Measurements from ENCODE around the gene MLN.

MLN gene

DNA sequence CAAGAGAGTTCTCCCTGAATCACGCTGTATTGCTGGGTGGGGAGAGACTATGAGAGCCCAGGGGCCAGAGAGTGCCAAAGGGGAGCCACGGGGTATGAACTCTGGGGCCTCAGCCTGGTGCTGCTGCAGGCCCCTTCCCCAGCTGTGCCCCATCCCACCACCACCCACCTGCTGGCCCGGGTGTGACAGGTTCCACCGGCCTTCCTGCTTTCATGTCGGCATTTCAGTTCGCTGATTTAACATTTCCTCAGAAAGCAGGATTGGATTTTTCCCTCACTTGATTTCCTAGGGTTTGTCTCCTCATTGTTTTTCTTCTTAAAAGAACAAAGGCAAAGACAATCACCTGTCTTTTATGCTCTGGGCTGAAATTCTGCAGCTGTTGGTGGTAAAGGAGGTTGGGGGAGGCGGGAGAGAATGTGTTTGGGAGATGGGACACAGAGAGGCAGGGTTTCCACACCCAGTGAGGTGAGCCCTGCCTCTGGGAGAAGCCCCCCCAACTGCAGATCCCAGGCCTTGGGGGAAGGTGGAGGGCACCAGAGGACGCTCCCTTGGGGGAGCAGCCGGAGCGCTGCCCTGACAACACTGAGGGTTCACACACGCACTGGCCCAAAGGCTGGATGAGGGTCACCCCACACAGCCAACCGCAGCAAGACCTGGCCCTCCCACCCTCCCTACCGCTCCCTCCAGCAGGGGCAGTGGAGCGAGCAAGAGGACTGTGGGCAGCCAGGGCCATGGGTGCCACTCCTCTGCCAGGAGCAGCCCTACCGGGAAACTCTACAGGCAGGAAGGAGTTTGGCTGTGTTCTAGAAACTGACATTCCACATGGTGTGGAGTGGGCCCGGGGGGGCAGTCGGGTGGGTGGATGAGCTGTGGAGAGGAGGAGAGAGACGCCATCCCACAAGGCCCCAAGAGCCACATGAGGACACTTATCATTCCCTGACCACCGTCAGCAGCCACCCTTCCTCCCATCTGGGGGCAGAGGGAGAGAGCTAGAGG is 10.5 kb upstream of the MLN start:
- no peak for DNase-seq

GRCh38 chr6:33813246-33813904 is 9.6 kb upstream of the MLN start:
- no peak for DNase-seq

DNA sequence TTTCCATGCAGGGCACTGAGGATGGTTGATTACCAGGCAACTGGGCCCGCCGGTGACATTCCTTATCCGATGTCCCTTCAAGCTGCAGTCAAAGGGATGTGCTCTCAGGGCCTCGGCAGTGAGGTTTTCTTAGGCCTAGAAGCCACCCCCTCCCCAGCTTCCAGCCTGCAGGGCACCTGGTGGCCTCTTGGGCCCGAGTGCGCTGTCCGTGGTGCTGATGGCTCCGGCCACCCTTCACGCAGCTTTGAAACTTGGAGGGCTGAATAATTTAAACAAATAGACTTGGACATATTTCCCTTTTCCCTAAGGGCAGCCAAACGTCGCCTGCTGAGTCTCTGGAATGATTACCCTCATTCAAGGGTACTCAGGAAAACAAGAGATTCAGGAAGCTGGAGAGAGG is 8.9 kb upstream of the MLN start:
- peak; percentile 43 to 48 for DNase-seq

DNA sequence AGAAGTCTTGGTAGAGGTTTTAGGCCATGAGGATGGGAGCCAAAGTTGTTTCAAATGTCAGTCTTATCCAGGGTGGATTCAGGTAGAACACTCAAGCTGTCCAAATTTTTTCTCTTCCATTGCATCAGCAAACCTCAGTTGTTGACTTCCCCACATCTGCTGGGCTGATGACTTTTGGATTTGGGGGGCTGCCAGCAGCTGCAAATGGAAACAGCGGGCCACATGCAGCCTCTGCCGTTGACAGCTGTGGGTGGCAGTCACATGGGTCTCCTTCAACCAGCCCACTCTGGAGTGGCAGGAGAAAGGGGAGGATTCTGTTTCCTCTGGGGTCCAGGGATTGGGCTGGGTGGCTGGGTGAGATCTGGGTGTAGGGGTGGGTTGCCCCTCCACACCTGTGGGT is 5.8 kb upstream of the MLN start:
- DNase-seq, result no peak

DNA sequence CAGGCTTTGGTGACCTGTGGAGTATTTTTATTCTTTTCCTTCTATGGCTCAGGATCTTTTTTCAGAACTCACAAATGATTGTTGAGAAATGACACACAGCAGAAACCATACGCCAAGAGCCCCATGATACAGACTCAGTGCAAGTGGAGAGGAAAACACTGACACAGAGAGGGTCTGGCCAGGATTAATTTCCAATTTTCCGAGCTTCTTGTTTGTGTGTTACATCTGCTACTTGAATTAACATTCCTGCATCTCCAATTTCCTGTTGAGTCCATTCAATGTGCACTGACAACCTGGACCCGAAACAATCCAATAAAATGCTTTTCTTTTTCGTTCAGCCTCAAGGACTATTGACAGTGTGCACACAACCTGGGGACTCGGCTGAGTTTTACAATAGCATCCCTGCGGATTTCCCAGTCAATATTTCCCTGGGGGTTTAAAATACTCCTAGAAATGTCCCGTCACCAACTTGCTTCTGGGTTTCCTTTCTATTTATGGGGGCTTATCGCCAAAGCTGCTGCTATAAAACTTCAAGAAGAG is 4.9 kb upstream of the MLN start:
- DNase-seq, result no peak

DNA sequence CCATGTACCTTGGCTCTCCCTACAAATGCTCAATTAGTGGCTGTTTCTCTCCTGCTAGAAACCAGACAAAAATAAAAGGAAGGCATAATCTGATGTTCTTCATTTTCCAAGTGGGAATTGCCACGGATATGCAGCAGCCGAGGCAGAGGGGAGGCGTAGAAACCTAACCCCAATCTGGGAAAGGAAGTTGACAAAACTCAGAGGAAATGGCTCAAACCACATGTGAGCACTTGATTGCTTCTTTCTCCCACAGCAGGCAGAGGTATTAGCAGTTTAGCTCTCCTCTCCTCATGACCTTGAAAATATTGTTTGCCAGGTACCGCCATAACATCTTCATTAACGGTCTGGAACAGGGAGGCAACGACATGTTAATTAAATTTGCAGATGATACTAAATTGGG is 3.8 kb upstream of the MLN start:
- DNase-seq, result no peak

- DNase-seq, result no peak
Measured at GRCh38 chr6:33806841-33807240, 3.0 kb upstream of the MLN start.

DNA sequence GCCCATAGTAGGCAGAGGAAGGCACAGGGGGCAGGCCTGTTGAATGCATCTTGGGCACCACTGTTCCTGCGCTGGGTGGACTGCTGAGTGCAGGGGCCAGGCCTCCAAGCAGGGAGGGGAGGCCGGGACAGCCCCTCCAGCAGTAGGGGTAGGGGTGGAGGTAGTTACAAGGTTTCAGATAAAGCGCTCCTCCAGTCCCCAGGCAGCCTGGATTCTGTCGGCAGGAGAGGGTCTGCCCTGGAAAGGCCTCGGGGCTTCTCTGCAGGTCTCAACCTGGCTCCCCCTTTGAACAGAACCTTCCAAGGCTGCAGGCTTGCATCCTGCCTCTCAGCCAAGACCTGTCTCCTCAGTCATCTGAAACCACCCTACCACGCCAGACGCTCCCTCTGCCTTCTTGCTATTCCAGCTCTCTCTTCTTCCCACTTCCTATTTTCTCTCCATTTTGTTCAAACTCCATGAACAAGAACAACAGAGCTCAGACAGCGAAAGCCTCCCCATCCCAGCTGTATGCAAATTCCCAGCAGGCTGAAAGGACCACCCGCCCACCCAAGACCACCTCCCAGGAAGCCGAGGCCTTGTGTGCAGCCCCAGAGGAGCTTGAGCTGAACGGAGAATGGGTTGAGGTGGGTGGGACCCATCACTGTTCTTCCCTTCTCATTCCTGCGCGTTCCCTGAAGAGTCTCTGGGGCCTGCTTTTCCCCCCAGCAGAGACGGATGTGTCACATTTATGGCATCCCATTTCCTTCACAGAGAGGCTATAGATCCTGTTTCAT is 1.4 kb downstream of the MLN start:
- no peak for DNase-seq

DNA sequence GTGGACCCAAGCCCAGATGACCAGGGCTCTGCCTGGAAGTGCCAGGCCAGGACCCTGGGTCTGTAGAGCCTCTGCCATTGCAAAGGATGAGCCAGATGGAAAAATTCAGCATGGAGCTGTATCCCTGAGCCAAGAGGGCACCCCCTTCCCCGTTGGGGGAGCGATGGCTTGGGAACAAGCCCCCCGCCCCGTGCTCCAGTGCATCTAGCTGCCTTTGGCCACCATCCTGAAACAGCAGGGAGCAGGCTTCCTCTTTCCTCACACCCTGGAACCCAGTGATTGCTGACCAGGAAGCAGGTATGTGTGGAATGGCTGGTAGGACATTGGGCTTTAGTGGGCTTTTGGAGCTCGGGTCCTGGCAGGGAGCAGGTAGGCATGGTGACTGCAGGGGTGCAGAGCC is 2.2 kb downstream of the MLN start:
- DNase-seq, result no peak

DNA sequence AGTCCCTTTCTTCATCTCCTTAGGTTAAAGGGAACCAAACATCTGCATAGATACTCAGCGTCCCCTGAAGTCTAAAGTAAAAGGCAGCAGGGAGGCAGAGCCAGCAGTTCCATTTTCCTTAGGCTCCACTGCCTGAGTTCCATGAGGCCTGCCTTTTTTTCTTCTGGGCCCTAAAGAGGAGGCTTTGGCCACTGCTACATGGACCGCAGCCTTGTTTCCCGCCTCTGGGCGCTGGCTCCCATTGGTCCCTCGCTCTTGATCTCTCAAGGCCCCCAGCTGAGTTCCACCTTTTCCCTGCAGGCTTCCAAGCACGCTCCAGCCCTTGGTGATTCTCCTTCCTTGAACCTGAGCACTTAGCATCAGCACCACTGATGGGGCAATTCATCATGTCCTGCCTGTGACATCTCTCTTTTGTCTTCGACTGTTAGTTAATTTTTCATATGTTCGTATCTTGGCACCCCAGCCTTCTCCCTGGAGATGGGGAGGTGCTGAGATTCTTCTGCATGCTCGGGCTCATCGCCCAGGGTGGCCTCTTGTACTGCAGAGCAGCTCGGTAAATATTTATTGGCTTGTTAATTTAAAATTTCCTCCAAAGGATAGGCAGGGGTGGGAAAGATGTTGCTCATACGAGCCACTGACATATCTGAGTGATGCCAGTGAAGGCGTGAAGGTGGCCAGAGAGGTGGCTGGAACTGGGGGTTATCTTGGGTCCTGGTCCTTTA is 3.4 kb downstream of the MLN start:
- DNase-seq, result no peak

GRCh38 chr6:33799454-33800113 is 4.2 kb downstream of the MLN start:
- DNase-seq, result no peak

DNA sequence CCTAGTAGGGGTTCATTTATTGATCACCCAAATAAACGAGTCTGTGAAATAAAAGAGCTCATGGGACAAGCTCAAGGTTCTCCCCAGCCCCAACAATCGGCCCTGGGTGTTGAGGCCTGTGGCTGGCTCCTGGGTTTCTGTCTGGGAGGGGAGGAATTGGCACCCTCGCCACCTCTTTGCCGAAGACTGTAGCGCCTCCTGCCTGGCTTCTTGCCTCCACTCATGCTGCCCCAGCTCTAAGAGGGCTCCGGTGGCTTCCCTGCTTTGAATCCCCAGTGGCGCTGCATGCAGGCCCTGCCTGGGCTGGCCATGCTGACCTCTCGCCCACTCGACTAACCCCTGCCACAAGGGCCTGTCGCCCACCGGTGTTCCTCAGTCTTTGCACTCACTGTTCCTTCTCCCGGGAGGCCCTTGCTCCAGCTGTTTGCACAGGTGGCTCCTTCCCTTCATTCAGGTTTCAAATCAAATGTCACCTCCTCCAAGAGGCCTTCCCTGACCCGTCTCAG is 5.4 kb downstream of the MLN start:
- DNase-seq, result no peak

DNA sequence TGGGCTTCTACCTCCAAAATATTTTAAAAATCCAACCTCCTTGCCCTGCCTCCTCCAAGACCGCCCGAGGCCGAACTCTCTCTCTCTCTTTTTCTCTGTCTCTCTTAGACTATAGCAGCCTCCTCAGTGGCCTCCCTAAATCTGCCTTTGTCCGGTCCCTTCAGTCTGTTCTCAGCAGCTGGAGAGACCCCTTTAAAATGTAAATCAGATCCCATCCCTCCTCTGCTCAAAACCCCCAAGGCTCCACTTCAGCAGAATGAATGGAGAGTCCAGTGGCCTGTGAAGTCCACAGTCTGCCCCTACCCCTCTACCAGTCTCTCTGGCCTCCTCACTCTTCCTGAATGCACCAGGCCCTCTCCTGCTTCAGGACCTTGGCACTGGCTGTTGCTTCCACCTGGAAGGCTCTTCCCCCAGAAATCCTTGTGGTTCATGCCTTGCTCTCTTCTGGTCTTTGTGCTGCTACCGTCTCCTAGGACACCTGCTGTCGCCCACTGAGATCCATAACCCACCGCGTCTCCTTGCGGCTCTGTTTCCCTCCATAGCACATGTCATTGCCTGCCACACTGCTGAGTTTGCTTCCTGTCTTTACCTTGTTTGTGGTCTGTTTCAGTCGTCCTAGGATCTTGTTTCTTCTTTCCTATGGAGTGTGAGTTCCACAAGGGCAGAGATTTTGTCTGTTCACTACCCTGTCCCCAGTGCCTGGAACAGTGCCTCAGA is 6.0 kb downstream of the MLN start:
- no peak for DNase-seq

- DNase-seq, result no peak
Measured at GRCh38 chr6:33794910-33795623, 8.7 kb downstream of the MLN start.

- DNase-seq, result no peak
Measured at GRCh38 chr6:33792981-33793380, 10.8 kb downstream of the MLN start.

- DNase-seq, result no peak
Measured at GRCh38 chr6:33791620-33792019, 12.2 kb downstream of the MLN start.

DNA sequence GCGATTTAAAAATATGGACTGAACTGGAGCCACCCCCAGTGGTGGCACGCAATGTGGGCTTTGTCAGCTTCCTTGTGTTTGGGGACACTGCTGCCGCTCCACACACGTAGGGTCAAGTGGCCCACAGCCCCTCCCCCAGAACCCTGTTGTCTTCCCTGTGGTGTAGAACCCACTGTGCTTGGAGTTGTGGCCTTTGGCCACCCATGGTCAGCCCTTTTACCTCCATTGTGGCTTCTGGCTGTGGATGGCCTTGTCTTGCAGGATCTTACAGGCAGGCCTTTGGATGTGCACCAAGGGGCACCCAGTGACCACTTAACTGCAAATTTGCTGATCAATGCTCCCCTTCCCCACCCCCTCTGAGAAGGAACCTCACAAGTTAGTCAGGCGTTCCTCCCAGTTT is 12.9 kb downstream of the MLN start:
- no peak for DNase-seq

DNA sequence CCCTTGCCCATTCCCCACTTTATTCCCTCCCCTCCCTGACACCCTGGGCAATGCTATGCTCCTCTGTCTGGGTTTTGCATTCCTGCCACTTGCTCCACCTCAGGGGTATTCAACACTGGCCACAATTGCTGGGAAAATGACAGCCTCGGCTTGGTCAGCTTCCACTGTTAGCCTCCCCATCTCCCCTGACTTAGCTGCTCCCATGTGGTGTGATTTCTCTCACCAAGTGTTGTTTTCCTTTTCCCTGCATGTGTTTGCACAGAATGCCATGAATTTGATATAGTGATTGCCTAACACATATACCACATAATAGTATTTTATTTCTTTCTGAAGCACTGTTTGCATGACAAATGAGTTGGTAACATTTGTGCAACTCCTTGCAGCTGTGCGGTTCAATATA is 13.4 kb downstream of the MLN start:
- no peak for DNase-seq

- no peak for DNase-seq
Measured at GRCh38 chr6:33789550-33789895, 14.3 kb downstream of the MLN start.
